EL (cell line): Measurements from ENCODE around the gene PLCG2.
"Not testable (repeated sequence)": the region's sequence is repeated elsewhere in the genome, so short reads cannot be mapped to it uniquely, and the experiment has no call there.

Experiments
- DNase-seq: peaks from one replicate; pipeline ENCODE4 v3.0.0-alpha.2; 2016

Gene PLCG2

GRCh38 chr16:81921085-81921814 is 142.2 kb downstream of the PLCG2 start:
- DNase-seq = no peak

- no peak for DNase-seq
Observed at GRCh38 chr16:81921843-81922584, 142.9 kb downstream of the PLCG2 start.

GRCh38 chr16:81923296-81923695 is 144.2 kb downstream of the PLCG2 start:
- DNase-seq = no peak

GRCh38 chr16:81925016-81925415 is 145.9 kb downstream of the PLCG2 start:
- DNase-seq = no peak

GRCh38 chr16:81926036-81926435 is 146.9 kb downstream of the PLCG2 start:
- no peak for DNase-seq

GRCh38 chr16:81927561-81928185 is 148.6 kb downstream of the PLCG2 start:
- DNase-seq = no peak

GRCh38 chr16:81928271-81928918 is 149.3 kb downstream of the PLCG2 start:
- no peak for DNase-seq

- no peak for DNase-seq
Observed at GRCh38 chr16:81928975-81929374, 149.9 kb downstream of the PLCG2 start.

- no peak for DNase-seq
Observed at GRCh38 chr16:81929841-81930240, 150.8 kb downstream of the PLCG2 start.

GRCh38 chr16:81931927-81932326 is 152.8 kb downstream of the PLCG2 start:
- DNase-seq = no peak

GRCh38 chr16:81932668-81933067 is 153.6 kb downstream of the PLCG2 start:
- DNase-seq = no peak

- DNase-seq = no peak
Observed at GRCh38 chr16:81933361-81933760, 154.3 kb downstream of the PLCG2 start.

- not testable (repeated sequence) for DNase-seq
Observed at GRCh38 chr16:81934711-81935110, 155.6 kb downstream of the PLCG2 start.

- DNase-seq = no peak
Observed at GRCh38 chr16:81936209-81937000, 157.3 kb downstream of the PLCG2 start.

GRCh38 chr16:81937305-81938038 is 158.4 kb downstream of the PLCG2 start:
- DNase-seq = no peak

GRCh38 chr16:81938326-81939163 is 159.5 kb downstream of the PLCG2 start:
- DNase-seq = no peak

- no peak for DNase-seq
Observed at GRCh38 chr16:81939164-81940056, 160.3 kb downstream of the PLCG2 start.

GRCh38 chr16:81940781-81941560 is 161.9 kb downstream of the PLCG2 start:
- DNase-seq = peak; percentile 43

- DNase-seq = no peak
Observed at GRCh38 chr16:81942007-81942601, 163.0 kb downstream of the PLCG2 start.
